Activated CD4-positive, alpha-beta T cell treated with anti-CD3 and anti-CD28 coated beads, Interleukin-2, Interleukin-4, amounts not matched to agents 100 ng/mL and 50 ng/mL, durations not matched to agents 16 hours and 8 hours (primary cell): ENCODE measurements around the gene C6orf136.
A peak's percentile ranks its signal among the peaks of the same experiment; 100 is the strongest.

Experiments
- DNase-seq: peaks from one replicate; pipeline ENCODE4 v3.0.0-alpha.2; 2020; ENCODE audit warnings: low spot score

The C6orf136 gene

GRCh38 chr6:30686908-30687658, 40.1 kb downstream of the C6orf136 start:
- DNase-seq = peak; percentile 83

GRCh38 chr6:30687659-30688431, 40.9 kb downstream of the C6orf136 start:
- no peak for DNase-seq

GRCh38 chr6:30688569-30688968, 41.6 kb downstream of the C6orf136 start:
- DNase-seq = no peak

- no peak for DNase-seq
These were observed 42.3 kb downstream of the C6orf136 start for GRCh38 chr6:30689022-30689865.

GRCh38 chr6:30689985-30690384, 43.1 kb downstream of the C6orf136 start:
- DNase-seq = no peak

GRCh38 chr6:30690403-30691207, 43.7 kb downstream of the C6orf136 start, which contains the start of gene NRM:
NRM (minus strand) TSS chr6:30690984; CDS start chr6:30690974, 10 bp downstream.
- DNase-seq = peak; percentile 77

GRCh38 chr6:30691208-30691847, 44.4 kb downstream of the C6orf136 start:
- no peak for DNase-seq

- DNase-seq = no peak
These were observed 49.5 kb downstream of the C6orf136 start for GRCh38 chr6:30696432-30696831.

GRCh38 chr6:30700340-30700739, 53.4 kb downstream of the C6orf136 start:
- DNase-seq = no peak
